Stromal cell of bone marrow (primary cell): ENCODE measurements around the gene BFSP2.
"Not testable (repeated sequence)": the region's sequence is repeated elsewhere in the genome, so short reads cannot be mapped to it uniquely, and the experiment has no call there.

Source experiments
- DNase-seq: peaks from one replicate; pipeline ENCODE4 v3.0.0-alpha.2; 2012; ENCODE audit warnings: low read depth

The BFSP2 gene

DNA sequence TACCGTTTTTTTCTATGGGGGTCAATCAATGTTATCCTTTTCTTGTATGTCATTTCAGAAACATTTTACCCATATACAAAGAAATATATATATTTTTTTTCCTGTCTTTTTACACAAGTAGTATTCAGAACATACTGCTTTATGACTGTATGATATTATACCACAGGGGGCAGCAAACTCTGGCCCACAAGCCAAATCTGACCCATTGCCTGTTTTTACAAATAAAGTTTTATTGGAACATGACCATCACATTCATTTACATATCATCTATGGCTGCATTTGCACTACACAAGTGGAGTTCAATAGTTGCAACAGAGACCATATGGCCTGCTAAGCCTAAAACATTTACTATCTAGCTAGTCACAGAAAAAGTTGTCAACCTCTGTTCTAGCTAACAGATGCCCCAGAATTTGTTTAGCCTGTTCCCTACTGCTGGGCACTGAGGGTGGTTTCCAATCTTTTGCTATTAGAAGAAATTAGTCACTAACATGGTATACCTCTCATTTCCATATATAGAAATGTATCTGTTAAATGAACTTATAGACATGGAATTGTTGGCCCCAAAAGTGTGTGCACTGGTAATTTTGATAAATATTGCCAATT, 57.7 kb downstream of the BFSP2 start:
- DNase-seq = no peak

GRCh38 chr3:133459400-133459799, 59.5 kb downstream of the BFSP2 start:
- no peak for DNase-seq

- no peak for DNase-seq
These were observed 61.0 kb downstream of the BFSP2 start for GRCh38 chr3:133460809-133461208.

DNA sequence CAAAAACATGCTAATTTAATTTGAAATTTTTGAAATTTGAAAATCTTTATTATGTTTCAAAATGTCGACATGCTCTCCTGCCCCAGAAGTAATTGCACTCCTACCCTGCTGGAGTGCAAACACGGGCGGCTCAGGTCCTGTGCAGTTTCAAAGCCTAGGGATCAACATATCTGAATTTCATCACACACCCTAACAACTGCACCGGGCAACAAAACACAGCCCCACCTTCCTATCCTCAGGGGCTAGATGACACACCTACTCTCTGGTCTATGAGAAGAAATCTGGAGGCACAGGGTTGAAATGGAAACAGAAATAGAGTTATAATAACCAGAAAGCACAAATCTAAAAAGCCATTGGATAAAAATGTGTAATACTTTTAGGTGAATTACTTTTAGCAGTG, 61.4 kb downstream of the BFSP2 start:
- DNase-seq = no peak

GRCh38 chr3:133463347-133463860, 63.5 kb downstream of the BFSP2 start:
- no peak for DNase-seq

- no peak for DNase-seq
These were observed 64.7 kb downstream of the BFSP2 start for GRCh38 chr3:133464573-133464972.

DNA sequence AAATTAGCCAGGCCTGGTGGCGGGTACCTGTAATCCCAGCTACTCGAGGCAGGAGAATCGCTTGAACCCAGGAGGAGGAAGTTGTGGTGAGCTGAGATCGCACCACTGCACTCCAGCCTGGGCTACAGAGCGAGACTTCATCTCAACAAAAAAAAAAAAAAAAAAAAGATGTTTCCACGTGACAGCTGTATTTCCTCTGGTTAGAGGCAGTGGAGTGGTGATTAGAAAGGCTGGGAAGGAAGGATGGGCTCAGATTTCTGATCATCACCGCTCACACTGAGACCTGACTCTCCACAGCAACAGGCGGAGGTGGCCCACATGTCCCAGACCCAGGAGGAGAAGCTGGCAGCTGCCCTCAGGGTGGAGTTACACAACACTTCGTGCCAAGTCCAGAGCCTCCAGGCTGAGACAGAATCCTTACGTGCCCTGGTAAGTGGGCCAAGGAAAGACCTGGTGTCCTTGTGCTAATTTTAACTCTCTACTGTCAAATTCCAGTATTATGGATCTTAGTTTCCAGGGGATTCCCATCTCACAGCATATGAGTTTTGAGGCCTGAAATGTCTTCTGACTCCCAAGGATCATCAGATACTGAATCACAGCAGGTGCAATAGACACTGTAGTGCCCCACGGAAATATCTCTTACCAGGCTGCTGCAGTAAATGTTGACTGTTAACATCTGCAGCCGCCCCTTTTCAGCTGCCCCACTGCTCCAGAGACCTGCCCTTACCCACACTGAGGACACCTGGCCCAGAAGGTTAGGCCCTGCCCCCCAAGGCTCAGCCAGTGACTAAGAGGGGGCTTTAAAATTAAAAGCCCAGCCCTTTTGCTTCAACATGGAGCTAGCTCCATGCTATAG, 66.9 kb downstream of the BFSP2 start:
- DNase-seq = no peak

DNA sequence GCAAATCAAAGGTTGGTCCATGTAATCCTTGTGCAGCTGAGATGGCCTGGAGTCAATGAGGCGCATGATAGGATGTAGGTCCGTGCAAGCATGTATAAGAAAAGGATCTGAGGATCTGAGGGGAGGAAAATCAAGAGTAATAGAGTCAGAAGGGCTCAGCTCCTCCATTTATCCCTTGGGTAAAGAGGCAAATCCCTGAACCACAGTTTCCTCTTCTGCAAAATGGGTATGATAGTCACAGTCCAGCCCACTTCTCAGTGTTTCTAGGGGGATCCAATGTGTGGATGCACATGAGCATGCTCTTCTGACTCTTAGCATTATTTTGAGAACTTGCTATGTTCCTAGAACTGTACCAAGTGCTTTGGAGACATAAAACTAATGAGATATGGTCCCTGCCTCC, 67.9 kb downstream of the BFSP2 start:
- no peak for DNase-seq

- peak; percentile 46 for DNase-seq
These were observed 68.4 kb downstream of the BFSP2 start for GRCh38 chr3:133468251-133468721.

DNA sequence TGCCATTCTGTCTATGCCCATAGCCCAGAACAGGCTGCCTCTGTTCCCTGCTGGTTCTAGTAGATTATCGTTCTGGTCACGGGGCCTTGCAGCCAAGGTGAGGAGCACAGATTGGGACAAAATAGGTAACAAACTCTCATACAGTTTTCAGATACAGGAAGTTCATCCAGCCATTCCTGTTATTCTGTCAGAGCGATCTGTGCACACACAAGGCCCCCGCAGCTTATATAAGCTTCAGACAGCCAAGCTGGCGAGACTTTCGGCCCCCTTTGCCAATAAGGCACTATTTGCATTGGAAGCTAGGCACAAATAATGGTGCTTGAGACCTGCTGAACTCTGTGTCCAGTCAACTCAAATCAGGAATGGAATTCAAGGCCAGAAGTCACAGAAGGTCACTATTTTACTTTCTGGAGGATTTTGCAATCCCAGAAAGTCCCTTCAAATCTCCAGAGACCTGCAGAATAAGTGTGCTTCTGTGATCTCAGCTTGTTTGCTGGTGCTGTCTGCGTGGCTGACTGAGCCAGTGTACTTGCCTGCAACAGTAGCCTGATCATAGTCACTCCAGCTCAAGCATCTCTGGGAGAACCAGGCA, 69.4 kb downstream of the BFSP2 start:
- peak; percentile 17 for DNase-seq

DNA sequence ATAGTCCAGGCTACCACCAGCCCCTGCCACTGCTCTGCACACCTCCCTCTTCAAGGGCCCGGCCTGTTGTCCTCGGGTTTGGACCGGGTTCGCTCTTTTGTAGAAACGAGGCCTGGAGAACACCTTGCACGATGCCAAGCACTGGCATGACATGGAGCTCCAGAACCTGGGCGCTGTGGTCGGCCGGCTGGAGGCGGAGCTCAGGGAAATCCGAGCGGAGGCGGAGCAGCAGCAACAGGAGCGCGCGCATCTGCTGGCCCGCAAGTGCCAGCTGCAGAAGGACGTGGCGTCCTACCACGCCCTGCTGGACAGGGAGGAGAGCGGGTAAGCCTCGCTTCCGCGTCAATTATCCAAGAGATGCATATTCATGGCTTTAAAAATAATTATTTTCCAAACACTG, 72.4 kb downstream of the BFSP2 start:
- no peak for DNase-seq

DNA sequence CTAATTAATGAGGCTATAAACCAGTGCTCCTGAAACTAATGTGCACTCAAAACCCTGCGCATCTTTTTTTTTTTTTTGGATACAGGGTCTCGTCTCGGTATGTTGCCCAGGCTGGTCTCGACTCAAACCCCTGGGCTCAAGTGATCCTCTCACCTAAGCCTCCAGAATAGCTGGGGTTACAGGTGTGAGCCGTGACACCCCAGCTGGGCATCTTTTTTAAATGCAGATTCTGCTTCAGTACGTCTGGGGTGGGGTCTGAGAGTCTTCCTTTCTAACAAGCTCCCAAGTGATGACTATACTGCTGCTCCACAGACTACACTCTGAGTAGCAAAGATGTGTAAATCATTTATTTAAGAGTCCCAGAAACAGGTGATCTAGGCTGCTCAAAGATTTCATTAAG, 73.0 kb downstream of the BFSP2 start:
- no peak for DNase-seq

GRCh38 chr3:133473472-133474191, 73.8 kb downstream of the BFSP2 start:
- DNase-seq = not testable (repeated sequence)

DNA sequence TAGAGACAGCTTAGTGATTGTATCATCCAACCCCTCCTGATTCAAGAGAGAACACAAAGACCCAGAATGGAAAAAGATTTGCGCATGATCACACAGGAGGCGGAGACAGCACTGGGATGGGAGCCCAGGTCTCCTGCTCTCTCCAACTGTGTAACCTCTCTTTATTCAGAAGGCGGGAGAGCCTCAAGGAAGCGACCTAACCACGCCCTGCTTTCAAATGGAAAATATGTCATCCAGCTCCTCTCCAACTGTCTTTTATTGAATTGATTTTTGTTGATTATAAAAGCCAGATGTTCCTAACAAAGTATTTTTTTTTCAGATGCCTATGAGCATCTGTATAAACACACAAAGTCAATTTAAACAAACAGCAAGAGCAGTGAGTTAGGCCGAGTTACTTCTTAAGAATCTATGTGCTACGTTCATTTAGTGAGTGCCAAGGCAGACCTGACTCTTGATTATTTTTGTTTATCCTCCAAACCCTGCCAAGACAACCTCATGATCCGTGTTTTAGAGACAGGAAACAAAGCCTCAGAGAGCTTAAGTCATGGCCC, 74.5 kb downstream of the BFSP2 start:
- DNase-seq = peak; percentile 50

GRCh38 chr3:133474817-133475216, 75.0 kb downstream of the BFSP2 start:
- no peak for DNase-seq

DNA sequence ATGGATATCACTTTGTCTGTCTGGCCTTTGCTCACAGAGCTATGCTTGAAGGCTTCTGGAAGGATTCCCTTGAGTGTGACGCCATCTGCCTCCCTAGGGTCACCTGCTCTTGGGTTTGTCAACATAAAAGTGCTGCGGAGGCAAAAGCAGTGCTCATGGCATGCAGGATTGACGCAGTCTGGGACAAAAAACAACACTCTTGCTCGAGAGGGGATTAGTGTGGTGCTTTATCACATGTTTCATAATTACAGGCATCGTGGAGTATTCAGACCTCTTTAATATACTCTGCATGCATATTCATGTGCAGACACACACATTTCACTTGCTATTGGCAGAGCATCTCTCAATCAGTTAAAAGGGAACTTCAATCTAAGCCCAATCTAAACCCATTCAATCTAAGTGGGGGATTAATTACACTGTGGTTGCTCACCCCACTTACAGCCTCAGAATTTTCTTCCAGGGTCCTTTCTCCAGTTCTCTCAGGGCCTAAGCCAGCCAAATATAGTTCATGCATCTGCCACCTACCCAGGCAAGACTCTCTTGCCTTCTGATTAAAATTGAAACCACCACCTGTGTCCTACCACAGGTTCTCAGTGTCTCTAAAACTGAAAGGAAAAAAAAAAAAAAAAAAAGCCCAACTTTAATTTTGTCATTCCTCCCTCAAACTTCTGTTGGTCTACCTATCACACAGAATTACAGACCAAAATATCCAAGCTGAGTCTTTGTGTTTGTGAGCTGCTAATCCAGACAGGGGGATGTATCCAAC, 75.6 kb downstream of the BFSP2 start:
- DNase-seq = no peak

DNA sequence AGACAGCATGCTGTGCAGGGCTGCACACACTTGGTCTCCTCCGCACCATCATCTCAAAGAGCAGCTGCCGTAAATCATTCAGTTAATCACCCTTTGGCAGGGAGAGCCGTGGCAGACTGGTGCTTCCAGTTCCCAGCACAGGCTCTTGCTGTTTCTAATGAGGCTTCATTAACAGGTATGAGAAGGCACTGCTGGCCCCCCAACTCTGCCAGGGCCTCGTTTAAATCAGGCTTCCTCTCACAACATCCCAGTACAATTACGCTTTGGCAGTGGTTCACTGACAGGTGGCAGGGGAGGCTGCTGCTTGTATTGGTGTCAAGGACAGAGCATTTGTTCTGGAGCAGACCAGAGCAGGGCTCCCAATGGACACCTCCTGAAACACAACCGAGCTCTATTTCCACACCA, 77.1 kb downstream of the BFSP2 start:
- DNase-seq = no peak

GRCh38 chr3:133477487-133477886, 77.6 kb downstream of the BFSP2 start:
- no peak for DNase-seq

GRCh38 chr3:133478624-133479023, 78.8 kb downstream of the BFSP2 start:
- DNase-seq = no peak

- no peak for DNase-seq
These were observed 79.5 kb downstream of the BFSP2 start for GRCh38 chr3:133479401-133479800.
